Activated T-cell treated with anti-CD3 and anti-CD28 coated beads, Interleukin-2, amount 50 U/mL, for 72 hours (primary cell): Measurements from ENCODE around the gene FANCI. TPM values are rescaled to one million over a fixed set of nuclear protein-coding genes. Genes with fewer than 3 reads are reported as not detected.
A peak's percentile ranks its signal among the peaks of the same experiment; 100 is the strongest.

Experiments
- ATAC-seq, 2 donors: fragments of 150-1000 bp; cut with Tn5 transposase; replicated peaks in 1 of 2; 2 replicates each; pipeline ENCODE4 v1.10.0; 2021; ENCODE audit warnings: moderate library complexity in 2 of 2, mild to moderate bottlenecking in 1 of 2
- DNase-seq, 2 donors: peaks; one replicate each; pipeline ENCODE4 v3.0.0; 2021 to 2022; ENCODE audit warnings: mixed read lengths in 1 of 2
- H3K27ac Mint-ChIP-seq: one replicate; pipeline ENCODE4 v1.8.0; 2022; ENCODE audit warnings: mild to moderate bottlenecking, moderate library complexity, mixed read lengths
- H3K27me3 Mint-ChIP-seq: one replicate; pipeline ENCODE4 v1.8.0; 2022; ENCODE audit warnings: low read depth, mixed read lengths
- H3K36me3 Mint-ChIP-seq, 2 donors: one replicate each; pipeline ENCODE4 v1.8.0; 2022; ENCODE audit warnings: mixed read lengths in 2 of 2, mild to moderate bottlenecking in 1 of 2; ENCODE audit not compliant: insufficient read depth in 2 of 2
- H3K4me1 Mint-ChIP-seq: one replicate; pipeline ENCODE4 v1.8.0; 2022; ENCODE audit warnings: low read depth, mixed read lengths
- H3K4me3 Mint-ChIP-seq, 2 donors: one replicate each; pipeline ENCODE4 v1.8.0; 2022; ENCODE audit warnings: mild to moderate bottlenecking in 2 of 2, mixed read lengths in 2 of 2, moderate library complexity in 2 of 2
- H3K9me3 Mint-ChIP-seq, 2 donors: one replicate each; pipeline ENCODE4 v1.8.0; 2022; ENCODE audit warnings: mixed read lengths in 2 of 2
- total RNA-seq, 2 donors: library from RNA; stranded (reverse); gene quantifications; one replicate each; pipeline ENCODE4 v1.2.3, GENCODE V29; 2022

FANCI gene
- total RNA-seq, 2 donors from 2014 or later, result 179 to 195 TPM

DNA sequence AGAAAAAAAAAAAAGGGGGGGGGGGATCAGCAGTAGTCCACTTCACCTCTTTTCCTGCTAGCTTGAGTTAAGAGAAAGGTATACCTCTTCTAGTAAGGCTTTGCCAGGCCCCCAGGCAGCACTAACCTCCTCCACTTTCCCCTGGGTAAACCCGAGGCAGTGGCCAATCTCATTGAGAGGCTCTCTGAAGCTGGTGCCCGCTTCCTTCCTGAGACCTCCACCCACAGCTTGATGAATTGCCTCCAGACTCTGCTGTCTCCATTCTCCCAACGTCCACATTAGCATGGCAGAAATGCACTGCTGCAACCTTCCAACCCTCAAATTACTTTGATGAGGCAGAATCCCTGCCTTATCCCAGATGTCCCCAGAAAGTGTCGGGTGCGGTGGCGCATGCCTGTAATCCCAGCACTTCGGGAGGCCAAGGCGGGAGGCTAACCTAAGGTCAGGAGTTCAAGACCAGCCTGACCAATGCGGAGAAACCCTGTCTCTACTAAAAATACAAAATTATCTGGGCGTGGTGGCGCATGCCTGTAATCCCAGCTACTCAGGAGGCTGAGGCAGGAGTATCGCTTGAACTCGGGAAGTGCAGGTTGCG is 37.7 kb upstream of the FANCI start:
- Mint-ChIP-seq H3K4me1 (peaks cover 62% of the 10 kb centered on the region), H3K36me3 (peaks cover 1 to 5% of the 10 kb centered on the region in 2 donors), H3K4me3 (peak overlapping the region in 1 of 2 donors; percentile 12), H3K27me3 (peaks cover 6% of the 10 kb centered on the region), H3K27ac (no peak overlapping the region), H3K9me3 (no peaks in the 10 kb centered on the region)
- ATAC-seq (no peak), DNase-seq (no peak)

- Mint-ChIP-seq H3K4me1 (peaks cover 56% of the 10 kb centered on the region), H3K27ac (no peak overlapping the region)
These were observed 36.9 kb upstream of the FANCI start for GRCh38 chr15:89206908-89207331.

GRCh38 chr15:89208256-89208655 is 35.5 kb upstream of the FANCI start:
- Mint-ChIP-seq H3K4me3 (no peak overlapping the region), H3K27ac (no peak overlapping the region), H3K36me3 (no peaks in the 10 kb centered on the region), H3K4me1 (peaks cover 43% of the 10 kb centered on the region), H3K27me3 (peaks cover 6% of the 10 kb centered on the region), H3K9me3 (no peaks in the 10 kb centered on the region)
- ATAC-seq (no peak), DNase-seq (no peak)

More at GRCh38 chr15:89206908-89207331, 36.9 kb upstream of the FANCI start:
- DNase-seq (peak; percentile 75 to 84), ATAC-seq (peak; percentile 58 to 71)
- Mint-ChIP-seq H3K36me3 (no peaks in the 10 kb centered on the region), H3K9me3 (no peaks in the 10 kb centered on the region), H3K4me3 (peak overlapping the region; percentile 29 to 53), H3K27me3 (peaks cover 6% of the 10 kb centered on the region)

GRCh38 chr15:89209057-89209456 is 34.7 kb upstream of the FANCI start:
- Mint-ChIP-seq H3K36me3 (no peaks in the 10 kb centered on the region), H3K4me1 (peaks cover 35% of the 10 kb centered on the region), H3K27ac (no peak overlapping the region), H3K9me3 (no peaks in the 10 kb centered on the region), H3K4me3 (no peak overlapping the region), H3K27me3 (peaks cover 6% of the 10 kb centered on the region)
- no peak for ATAC-seq
- DNase-seq, result no peak

DNA sequence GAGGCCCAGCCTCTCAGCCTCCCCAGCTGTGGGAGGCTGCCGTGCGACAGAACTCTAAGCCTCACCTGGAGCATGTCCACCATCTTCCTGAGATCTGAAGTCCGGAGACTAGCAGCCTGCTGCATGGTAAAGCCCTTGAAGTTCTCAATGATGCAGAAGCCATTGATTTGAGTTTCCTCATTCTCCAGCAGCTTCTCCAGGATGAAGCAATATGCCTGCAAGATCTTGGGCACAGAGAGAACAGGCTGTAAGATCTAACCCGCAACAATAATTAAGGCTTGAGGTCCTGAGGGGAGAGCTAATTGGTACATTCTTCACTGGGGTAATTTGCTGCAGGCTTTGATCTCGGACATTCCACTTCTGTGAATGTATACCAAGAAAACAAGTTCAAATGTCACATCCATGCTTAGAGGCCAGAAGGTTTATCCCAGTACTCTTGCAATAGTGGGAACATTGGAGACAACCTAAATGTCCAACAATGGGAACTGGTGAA is 32.1 kb upstream of the FANCI start:
- peaks cover 6% of the 10 kb centered on the region for H3K27me3 Mint-ChIP-seq
- H3K4me3 Mint-ChIP-seq, result no peak overlapping the region
- H3K9me3 Mint-ChIP-seq, result no peaks in the 10 kb centered on the region
- no peak for ATAC-seq
- no peaks in the 10 kb centered on the region for H3K36me3 Mint-ChIP-seq
- no peak overlapping the region for H3K27ac Mint-ChIP-seq
- H3K4me1 Mint-ChIP-seq, result peaks cover 12% of the 10 kb centered on the region
- DNase-seq, result no peak

DNA sequence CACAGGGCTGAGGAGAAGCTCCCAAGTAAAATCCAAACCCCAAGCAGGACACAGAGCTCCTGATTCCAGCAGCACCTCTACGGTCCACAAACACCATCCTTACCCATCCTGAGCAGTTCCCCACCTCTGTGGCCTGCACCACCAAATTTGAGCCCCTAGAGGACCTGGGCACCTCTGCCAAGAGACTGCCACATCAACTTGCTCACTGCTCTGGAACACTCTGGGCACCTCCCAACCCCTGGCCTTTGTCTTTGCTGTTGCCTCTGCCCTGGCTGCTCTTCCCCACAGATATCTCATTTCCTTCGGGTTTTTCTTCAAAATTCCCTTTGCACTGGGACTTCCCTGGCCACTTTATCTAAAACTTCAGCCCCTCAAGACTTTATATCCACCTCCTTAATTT is 28.2 kb upstream of the FANCI start:
- no peaks in the 10 kb centered on the region for H3K4me1 Mint-ChIP-seq
- no peak for DNase-seq

DNA sequence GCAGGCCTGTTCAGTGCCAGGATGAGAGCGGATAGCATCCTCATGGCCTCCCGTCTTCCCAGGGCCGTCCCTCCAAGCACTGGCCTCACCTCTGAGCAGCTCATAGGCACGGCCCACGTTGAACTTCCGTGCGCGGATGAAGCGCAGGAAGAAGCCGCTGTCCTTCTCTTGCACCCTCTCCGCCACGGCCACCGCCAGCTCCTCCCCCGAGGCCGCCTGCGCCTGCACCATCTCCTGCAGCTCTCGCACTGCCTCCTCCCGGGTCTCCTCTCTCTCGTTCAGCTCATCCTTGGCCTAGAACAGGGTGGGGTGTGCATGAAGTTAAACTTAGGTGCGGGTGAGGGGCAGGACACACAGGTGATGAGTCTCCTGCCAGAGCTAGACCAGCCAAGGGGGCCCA is 26.7 kb upstream of the FANCI start:
- ATAC-seq (no peak), DNase-seq (no peak)
- Mint-ChIP-seq H3K4me3 (no peak overlapping the region), H3K27ac (no peak overlapping the region), H3K27me3 (peaks cover 15% of the 10 kb centered on the region), H3K9me3 (no peaks in the 10 kb centered on the region), H3K36me3 (no peaks in the 10 kb centered on the region), H3K4me1 (no peaks in the 10 kb centered on the region)

More for the DNA sequence above, 28.2 kb upstream of the FANCI start:
- no peaks in the 10 kb centered on the region for H3K36me3 Mint-ChIP-seq
- H3K27ac Mint-ChIP-seq, result no peak overlapping the region
- H3K4me3 Mint-ChIP-seq, result no peak overlapping the region
- H3K27me3 Mint-ChIP-seq, result peaks cover 15% of the 10 kb centered on the region
- H3K9me3 Mint-ChIP-seq, result no peaks in the 10 kb centered on the region
- no peak for ATAC-seq

GRCh38 chr15:89217686-89218376 is 25.9 kb upstream of the FANCI start:
- Mint-ChIP-seq H3K4me3 (no peak overlapping the region), H3K27me3 (peaks cover 15% of the 10 kb centered on the region), H3K4me1 (no peaks in the 10 kb centered on the region), H3K36me3 (no peaks in the 10 kb centered on the region), H3K9me3 (no peaks in the 10 kb centered on the region), H3K27ac (no peak overlapping the region)
- DNase-seq (no peak), ATAC-seq (no peak)

- H3K27me3 Mint-ChIP-seq, result peaks cover 15% of the 10 kb centered on the region
- H3K9me3 Mint-ChIP-seq, result no peaks in the 10 kb centered on the region
- ATAC-seq (no peak), DNase-seq (no peak)
- H3K4me1 Mint-ChIP-seq, result no peaks in the 10 kb centered on the region
- H3K4me3 Mint-ChIP-seq, result no peak overlapping the region
- H3K27ac Mint-ChIP-seq, result no peak overlapping the region
- H3K36me3 Mint-ChIP-seq, result no peaks in the 10 kb centered on the region
These were observed 25.2 kb upstream of the FANCI start for GRCh38 chr15:89218531-89218930.

DNA sequence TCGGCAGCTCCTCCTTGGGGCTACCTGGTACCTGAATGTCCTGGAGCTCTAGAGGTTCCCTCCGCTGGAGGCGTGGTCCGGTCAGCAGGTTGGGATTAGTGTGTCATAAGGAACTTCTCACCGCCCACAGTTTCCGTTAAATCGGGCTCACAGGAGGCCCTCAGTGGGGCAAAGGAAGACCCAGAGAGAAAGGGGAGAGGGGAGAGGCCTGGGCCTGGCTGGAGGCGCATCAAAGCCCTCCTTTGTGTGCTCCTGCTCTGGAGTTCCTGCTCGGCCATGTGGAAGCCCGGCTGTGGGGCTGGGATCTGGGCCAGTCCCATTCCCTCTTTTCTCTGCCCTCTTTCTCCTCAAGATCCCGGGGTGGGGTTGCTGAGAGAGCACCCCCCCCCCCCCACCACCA is 22.2 kb upstream of the FANCI start, which contains the start of gene RLBP1:
Gene RLBP1 (minus strand): TSS at position 37 of the 400 bp plus-strand sequence. CDS start 2,604 bp downstream, outside the sequence.
- ATAC-seq (peak in 1 of 2 donors; percentile 52), DNase-seq (no peak)
- peak within 1 kb of the TSS; percentile 65 for H3K27ac Mint-ChIP-seq
- no peaks in the 10 kb centered on the region for H3K4me1 Mint-ChIP-seq
- H3K4me3 Mint-ChIP-seq, result no peak within 1 kb of the TSS
- peaks cover 15% of the 10 kb centered on the region for H3K27me3 Mint-ChIP-seq
- H3K9me3 Mint-ChIP-seq, result no peaks in the 10 kb centered on the region
- no peaks in the 10 kb centered on the region for H3K36me3 Mint-ChIP-seq

DNA sequence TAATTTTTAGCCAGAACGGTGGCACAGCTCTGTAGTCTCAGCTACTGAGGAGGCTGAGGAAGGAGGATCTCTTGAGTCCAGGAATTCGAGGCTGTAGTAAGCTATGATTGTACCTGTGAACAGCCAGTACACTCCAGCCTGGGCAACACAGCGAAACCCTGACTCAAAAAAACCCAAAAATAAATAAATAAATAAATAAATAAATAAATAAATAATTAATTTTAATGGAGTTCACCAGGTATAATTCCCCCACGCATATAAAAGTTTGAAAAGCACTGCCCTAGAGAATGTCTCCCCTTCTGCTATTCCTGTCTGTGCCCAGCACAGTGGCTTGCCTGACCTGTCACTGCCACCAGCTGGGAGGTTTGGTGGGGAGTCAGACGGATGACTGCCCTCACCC is 18.2 kb upstream of the FANCI start:
- DNase-seq (no peak), ATAC-seq (no peak)
- H3K4me3 Mint-ChIP-seq, result no peak overlapping the region
- H3K4me1 Mint-ChIP-seq, result peaks cover 2% of the 10 kb centered on the region
- no peaks in the 10 kb centered on the region for H3K36me3 Mint-ChIP-seq
- peaks cover 17% of the 10 kb centered on the region for H3K27me3 Mint-ChIP-seq
- no peaks in the 10 kb centered on the region for H3K9me3 Mint-ChIP-seq
- no peak overlapping the region for H3K27ac Mint-ChIP-seq

DNA sequence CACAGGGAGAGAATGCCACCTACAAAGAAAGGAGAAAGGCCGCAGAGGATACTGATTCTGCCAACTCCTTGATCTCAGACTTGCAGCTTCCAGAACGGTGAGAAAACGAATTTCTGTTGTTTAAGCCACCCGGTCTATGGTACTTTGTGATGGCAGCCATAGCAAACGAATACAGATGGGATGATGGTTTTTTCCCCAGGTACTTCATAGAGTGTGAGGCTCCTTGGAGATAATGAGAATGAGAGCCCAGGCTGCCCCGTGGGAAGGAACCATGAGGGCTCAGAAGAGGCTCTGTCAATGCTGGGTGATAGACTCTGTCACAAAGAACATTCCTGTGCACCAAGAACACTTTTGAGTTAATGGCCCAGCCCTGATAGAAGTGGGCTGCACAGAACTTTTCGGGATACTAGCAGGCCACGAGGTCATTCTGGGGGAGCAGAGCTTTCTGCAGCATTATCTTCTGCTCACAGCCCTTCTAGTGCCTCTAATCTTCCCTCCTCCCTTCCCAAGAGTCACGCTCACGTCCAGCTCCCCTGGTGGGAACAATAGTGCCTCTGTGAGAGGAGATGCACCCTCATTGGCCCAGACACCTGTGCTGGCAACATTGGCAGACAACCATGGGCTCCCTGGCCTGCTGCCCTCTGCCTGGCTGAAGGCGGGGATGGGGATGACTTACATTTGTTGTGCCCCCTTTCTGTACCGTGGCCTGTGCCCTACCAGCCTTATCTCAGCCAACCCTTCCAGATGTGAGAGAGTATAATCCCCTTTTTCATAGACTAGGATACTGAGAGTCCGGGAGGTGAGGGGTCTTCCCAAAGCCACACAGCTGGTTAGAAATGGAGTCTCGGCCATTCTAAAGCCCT is 17.2 kb upstream of the FANCI start:
- no peak overlapping the region for H3K4me3 Mint-ChIP-seq
- H3K27ac Mint-ChIP-seq, result no peak overlapping the region
- no peaks in the 10 kb centered on the region for H3K9me3 Mint-ChIP-seq
- no peak for ATAC-seq
- H3K4me1 Mint-ChIP-seq, result peaks cover 8% of the 10 kb centered on the region
- DNase-seq, result no peak
- H3K36me3 Mint-ChIP-seq, result no peaks in the 10 kb centered on the region
- peaks cover 22% of the 10 kb centered on the region for H3K27me3 Mint-ChIP-seq

DNA sequence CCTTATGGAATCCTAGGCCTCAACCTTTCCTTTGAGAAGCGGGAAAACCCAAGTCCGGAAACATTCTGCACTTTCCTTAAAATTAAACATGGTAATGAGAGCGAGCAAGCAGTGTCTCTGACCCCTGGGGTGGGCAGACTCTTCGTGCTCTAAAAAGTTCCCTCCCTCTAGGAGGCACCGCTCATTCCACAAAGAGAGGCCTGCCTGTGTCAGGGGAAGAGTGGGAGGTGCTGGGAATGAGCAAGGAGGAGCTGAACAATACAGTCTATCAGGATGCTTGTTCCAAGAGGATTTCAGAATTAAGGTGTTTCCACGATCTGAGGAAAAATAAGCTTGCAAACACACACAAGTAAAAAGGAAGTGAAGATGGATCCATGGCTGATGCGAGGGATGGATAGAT is 16.4 kb upstream of the FANCI start:
- no peak for DNase-seq
- Mint-ChIP-seq H3K4me3 (no peak overlapping the region), H3K4me1 (peaks cover 8% of the 10 kb centered on the region), H3K27me3 (peaks cover 27% of the 10 kb centered on the region), H3K27ac (no peak overlapping the region), H3K36me3 (no peaks in the 10 kb centered on the region), H3K9me3 (no peaks in the 10 kb centered on the region)
- ATAC-seq, result no peak
